ENCODE measurements around the gene HOXB1. TPM values are rescaled to one million over a fixed set of nuclear protein-coding genes. Genes with fewer than 3 reads are reported as not detected.

The HOXB1 gene
- total and polyA plus RNA-seq, 2 of the 13 experiments (the other 11 are each of a cell fraction or from before 2014, with no cell fraction given) = not detected

DNA sequence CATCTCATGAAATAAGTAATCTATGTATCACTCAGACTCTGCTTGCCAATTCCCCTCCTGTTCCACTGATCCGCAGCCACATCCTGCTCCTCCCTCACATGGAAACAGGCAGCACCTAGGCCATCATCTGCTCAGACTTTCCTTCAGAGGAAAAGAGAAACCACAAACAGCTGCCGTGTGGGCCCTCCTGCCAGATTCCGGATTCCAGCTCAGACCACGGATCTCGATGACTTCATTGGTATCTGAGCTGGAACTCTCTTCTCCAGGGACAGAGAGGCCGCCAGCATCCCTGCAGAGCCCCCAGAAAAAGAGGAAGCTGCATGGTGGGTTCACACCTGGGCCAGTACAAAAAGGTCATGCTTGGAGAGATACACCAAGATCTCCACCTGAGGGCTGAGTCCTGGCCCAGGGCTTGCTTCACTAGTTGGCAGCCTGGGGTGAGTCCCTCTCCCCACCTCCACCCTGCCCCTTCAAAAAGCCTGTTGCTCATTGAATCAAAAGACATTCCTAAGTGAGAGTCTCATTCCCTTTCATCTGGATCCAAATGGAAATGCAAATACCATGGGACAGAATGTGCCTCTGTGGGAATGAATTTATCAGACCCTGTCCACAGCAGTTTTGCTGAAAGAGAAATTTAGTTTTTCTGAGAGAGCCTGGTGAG lies 47.2 kb downstream of the HOXB1 start (continued):
- TF ChIP-seq, protein P1, sequence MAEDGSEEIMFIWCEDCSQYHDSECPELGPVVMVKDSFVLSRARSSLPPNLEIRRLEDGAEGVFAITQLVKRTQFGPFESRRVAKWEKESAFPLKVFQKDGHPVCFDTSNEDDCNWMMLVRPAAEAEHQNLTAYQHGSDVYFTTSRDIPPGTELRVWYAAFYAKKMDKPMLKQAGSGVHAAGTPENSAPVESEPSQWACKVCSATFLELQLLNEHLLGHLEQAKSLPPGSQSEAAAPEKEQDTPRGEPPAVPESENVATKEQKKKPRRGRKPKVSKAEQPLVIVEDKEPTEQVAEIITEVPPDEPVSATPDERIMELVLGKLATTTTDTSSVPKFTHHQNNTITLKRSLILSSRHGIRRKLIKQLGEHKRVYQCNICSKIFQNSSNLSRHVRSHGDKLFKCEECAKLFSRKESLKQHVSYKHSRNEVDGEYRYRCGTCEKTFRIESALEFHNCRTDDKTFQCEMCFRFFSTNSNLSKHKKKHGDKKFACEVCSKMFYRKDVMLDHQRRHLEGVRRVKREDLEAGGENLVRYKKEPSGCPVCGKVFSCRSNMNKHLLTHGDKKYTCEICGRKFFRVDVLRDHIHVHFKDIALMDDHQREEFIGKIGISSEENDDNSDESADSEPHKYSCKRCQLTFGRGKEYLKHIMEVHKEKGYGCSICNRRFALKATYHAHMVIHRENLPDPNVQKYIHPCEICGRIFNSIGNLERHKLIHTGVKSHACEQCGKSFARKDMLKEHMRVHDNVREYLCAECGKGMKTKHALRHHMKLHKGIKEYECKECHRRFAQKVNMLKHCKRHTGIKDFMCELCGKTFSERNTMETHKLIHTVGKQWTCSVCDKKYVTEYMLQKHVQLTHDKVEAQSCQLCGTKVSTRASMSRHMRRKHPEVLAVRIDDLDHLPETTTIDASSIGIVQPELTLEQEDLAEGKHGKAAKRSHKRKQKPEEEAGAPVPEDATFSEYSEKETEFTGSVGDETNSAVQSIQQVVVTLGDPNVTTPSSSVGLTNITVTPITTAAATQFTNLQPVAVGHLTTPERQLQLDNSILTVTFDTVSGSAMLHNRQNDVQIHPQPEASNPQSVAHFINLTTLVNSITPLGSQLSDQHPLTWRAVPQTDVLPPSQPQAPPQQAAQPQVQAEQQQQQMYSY (CRISPR knock-in tag; IDR thresholded peaks at IDR 0.05) = no peak

GRCh38 chr17:48483004-48483403 lies 47.8 kb downstream of the HOXB1 start:
- H3K4me1 ChIP-seq (ENCODE audit: insufficient read depth, low read length) = no peaks in the 10 kb centered on the region
- WGBS (ENCODE audit: low lambda C conversion rate) = 2% methylated on average over 5 of the region's 6 CpGs
- DNase-seq (ENCODE audit: low spot score) = no peak
- H3K36me3 ChIP-seq (replicated peaks in 1 of 2; ENCODE audit: control insufficient read depth in 1 of 2, insufficient read depth in 2 of 2, low read length in 2 of 2) = no peaks in the 10 kb centered on the region
- no peak overlapping the region for H2AFZ ChIP-seq (ENCODE audit: low read length)
- FAIRE-seq = no peak
- H3K79me2 ChIP-seq (ENCODE audit: insufficient read depth, low read length) = no peaks in the 10 kb centered on the region
- intact Hi-C loops (cut with micrococcal nuclease; ENCODE audit: unreplicated experiment) (no loop called here), in situ Hi-C loops (cut with HindIII; ENCODE audit: extremely low pct_ligation_motif_present, low pct_unique_long_range_greater_than_20kb) (no loop called here)
- no TSS peak for BruUV-seq (replicated peaks)
- no peak overlapping the region for H3K4me3 ChIP-seq (replicated peaks in 1 of 3; ENCODE audit: insufficient read depth in 1 of 3, low read depth in 2 of 3, low read length in 3 of 3)
- H3K27ac ChIP-seq (ENCODE audit: extremely low read length, insufficient read depth, low read length) = no peak overlapping the region
- H3K9me3 ChIP-seq (ENCODE audit: low read length) = no peaks in the 10 kb centered on the region
- H4K20me1 ChIP-seq (ENCODE audit: insufficient read depth, low read length) = no peaks in the 10 kb centered on the region
- no peak for ATAC-seq
- CTCF ChIA-PET (ENCODE audit: low intra/inter-chr PET ratio, low total read pairs) = no interaction called here
- POLR2A ChIA-PET = no interaction called here
- no peak overlapping the region for H3K9ac ChIP-seq (ENCODE audit: insufficient read depth, low read depth, low read length)
- H3K27me3 ChIP-seq (ENCODE audit: control insufficient read depth in 1 of 2, insufficient read depth in 2 of 2, low read length in 2 of 2) = peaks cover 3 to 35% of the 10 kb centered on the region in 2 experiments; a peak in 4 of 5 replicates
- H3K4me2 ChIP-seq (ENCODE audit: low read depth, low read length) = no peak overlapping the region
- no peak for TF ChIP-seq ZNF138 (CRISPR knock-in tag; IDR thresholded peaks at IDR 0.05; ENCODE audit: low read depth)
- no peak for TF ChIP-seq ZMYM2 (CRISPR knock-in tag; IDR thresholded peaks at IDR 0.05)
- TF ChIP-seq SMAD3 (CRISPR knock-in tag; IDR thresholded peaks at IDR 0.05) = no peak
- TF ChIP-seq ZNF264 (CRISPR knock-in tag; IDR thresholded peaks at IDR 0.05) = no peak
- no peak for TF ChIP-seq ISL2 (CRISPR knock-in tag; IDR thresholded peaks at IDR 0.05)
- TF ChIP-seq ATM (IDR thresholded peaks at IDR 0.05; ENCODE audit: borderline replicate concordance) = no peak
- TF ChIP-seq MAFF (IDR thresholded peaks at IDR 0.05; ENCODE audit: low read depth, low read length) = no peak
- TF ChIP-seq RAD51 (IDR thresholded peaks at IDR 0.05; ENCODE audit: borderline replicate concordance) = no peak
- no peak for TF ChIP-seq XBP1 (CRISPR knock-in tag; IDR thresholded peaks at IDR 0.05)
- no peak for TF ChIP-seq ATF6 (CRISPR knock-in tag; conservative IDR thresholded peaks at IDR 0.05)
- TF ChIP-seq HDAC1 (CRISPR knock-in tag; IDR thresholded peaks at IDR 0.05) = no peak
- no peak for TF ChIP-seq KLF15 (CRISPR knock-in tag; IDR thresholded peaks at IDR 0.05; ENCODE audit: borderline replicate concordance)
- no peak for TF ChIP-seq ZNF143 (CRISPR knock-in tag; IDR thresholded peaks at IDR 0.05)
- no peak for TF ChIP-seq FOXP4 (CRISPR knock-in tag; IDR thresholded peaks at IDR 0.05)
- no peak for TF ChIP-seq LCORL (IDR thresholded peaks at IDR 0.05)
- no peak for TF ChIP-seq LCORL (CRISPR knock-in tag; IDR thresholded peaks at IDR 0.05)
